GM21723 (cell line): Measurements from ENCODE around the gene BSCL2.
"Not testable (repeated sequence)": the region's sequence is repeated elsewhere in the genome, so short reads cannot be mapped to it uniquely, and the experiment has no call there.

Experiments
- ATAC-seq: cut with Tn5 transposase; IDR thresholded peaks from one replicate; pipeline ENCODE4 v1.9.1; 2021; ENCODE audit warnings: mild to moderate bottlenecking, moderate library complexity; ENCODE audit not compliant: unreplicated experiment

BSCL2 gene

DNA sequence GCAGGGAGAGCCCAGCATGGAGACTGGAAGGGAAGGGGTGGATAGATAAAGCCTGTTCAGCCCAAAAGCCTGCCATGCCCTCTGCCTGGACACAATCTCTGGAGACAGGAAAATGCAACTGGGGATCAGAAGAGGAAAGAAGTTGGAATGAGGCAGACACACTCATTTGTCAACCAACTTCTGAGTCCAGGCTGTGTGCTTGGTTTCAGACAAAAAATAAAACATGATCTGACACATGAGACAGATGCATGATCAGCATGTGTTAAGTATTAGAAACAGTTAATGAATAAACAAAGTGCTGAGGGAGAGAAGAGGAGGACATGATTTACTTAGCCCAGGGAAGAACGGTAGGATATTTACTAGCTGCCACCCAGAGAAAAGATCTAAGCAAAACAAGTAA is 18.7 kb downstream of the BSCL2 start:
- no peak for ATAC-seq

DNA sequence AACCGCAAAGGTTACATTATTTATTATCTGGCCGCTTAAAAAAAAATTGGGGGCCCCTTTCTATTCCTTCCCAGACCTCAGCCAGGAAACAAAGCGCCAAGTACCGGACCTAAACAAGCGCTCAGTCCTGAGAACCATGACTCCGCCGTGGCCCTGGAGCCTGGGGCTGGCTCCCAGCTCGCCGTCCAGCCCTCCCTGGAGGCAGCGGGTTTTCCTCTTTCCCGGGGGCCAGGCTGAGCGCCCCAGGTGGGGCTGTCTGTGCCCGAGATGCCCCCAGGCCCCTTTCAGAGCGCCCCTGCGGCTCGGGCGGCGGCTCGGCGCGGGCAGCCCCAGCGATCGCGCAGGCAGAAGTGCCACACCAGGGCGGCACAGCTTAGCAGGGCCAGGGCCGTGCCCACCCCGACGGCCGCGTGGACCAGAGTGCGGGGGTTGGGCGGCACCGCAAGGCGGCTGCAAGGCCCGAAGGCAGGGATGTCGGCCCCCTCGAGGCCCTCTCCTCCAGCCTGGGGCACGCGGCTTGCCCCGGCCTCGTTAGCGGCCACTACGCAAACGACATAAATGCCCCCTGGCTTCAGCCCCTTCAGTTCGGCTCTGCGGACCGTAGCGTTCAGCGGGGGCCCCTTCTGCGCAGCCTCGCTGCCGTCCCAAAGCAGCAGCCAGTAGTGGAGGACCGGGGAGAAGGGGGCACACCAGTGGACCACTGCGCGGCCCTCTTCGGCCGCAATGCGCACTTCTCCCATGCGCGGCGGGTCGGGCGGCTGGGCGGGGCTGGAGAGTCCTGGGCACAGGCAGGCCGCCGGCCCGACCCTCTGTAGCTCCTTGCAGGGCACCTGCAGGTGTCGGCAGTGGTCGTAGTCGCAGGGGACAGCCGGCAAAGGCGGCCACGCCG is 19.5 kb downstream of the BSCL2 start:
- ATAC-seq, result no peak

DNA sequence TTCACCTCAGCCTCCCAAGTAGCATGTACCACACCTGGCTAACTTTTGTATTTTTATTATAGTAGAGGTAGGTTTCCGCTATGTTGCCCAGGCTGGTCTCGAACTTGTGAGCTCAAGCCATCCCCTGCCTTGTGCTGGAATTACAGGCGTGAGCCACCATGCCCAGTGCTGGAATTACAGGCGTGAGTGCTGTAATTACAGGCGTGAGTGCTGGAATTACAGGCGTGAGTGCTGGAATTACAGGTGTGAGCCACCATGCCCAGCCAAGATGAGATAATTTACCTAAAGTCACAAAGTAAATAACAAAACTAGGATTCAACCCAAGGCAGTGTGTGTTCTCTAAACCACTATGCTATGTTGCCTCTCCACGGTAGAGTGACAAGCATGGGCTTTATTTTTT is 24.7 kb downstream of the BSCL2 start:
- no peak for ATAC-seq

DNA sequence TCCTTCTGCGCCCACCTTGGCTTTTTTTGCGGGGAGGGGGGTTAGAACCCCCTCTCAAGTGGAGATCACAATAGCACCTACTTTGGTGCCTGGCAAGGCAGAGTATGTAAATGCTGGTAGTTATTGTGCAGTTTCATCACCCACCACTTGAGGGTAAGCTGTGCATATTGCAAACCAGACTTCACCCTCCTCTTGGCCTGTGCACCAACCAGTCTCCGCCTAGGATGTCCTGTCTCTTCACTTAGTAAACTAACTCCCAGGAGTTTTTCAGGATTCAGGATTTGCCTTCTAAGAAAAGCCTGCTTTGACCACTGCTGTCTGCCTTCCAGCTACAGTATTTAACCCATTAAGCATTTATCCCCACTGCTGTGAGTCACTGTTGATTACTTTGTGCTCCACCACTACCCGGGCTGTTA is 26.4 kb downstream of the BSCL2 start:
- no peak for ATAC-seq

DNA sequence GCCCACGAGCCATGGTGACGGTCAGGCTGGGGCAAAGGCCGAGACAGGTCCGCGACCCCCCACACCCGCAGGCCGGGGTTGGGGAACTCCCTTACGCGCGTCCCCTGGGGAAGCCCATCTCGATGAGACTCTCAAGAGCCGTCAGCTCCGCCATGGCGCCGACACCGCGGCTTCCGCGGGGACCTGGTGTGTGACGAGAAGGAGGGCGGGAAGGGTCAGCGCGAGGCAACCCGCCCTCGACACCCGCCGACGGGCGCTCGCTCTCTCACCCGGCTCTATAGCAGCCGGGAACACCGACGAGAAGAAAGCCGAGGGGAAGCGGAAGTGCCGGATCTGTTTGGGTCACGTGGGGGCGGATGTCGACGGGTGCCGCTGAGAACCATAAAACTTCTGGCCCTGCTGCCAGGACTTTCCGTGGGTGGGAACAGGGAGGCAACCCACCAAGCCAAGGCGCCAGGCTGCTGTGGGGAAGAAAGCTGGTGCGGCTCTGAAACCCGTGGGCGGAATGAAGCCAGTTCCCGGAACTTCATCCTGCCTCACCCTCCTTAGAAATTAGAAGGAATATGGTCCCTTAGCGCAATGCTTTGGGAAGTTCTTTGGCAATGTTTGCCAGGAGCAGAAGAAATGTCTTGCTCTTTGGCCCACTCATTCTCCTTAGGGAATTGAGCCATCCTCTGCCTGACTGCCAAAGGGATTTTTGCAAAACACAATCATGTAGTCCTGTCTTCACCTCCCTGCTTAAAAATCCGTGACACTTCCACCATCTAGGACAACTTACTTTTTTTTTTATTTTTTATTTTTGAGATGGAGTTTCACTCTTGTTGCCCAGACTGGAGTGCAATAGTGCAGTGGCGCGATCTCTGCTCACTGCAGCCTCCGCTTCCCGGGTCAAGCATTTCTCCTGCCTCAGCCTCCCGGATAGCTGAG is 28.2 kb downstream of the BSCL2 start, which contains the start of gene UBXN1:
TSS of gene UBXN1 (minus strand) at position 304 of the 927 bp plus-strand sequence. CDS start at position 154, 150 bp downstream.
- ATAC-seq, result peak; percentile 77

DNA sequence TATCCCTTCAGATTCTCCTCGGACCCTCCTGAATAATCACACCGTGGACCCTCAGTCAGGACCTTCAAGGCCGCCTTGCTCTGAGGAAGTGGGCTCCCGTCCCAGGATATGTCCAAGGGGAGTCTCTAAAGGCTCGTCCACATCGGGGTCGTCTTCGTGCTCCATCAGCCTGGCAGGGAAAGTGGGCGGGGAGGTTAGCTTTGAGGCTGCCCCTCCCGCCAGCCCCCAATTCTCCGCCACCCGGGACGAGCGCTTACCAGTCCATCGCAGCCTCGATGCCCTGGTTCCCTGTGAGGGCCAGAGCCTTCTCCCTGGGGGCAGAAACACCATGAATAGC is 28.8 kb downstream of the BSCL2 start:
- no peak for ATAC-seq

DNA sequence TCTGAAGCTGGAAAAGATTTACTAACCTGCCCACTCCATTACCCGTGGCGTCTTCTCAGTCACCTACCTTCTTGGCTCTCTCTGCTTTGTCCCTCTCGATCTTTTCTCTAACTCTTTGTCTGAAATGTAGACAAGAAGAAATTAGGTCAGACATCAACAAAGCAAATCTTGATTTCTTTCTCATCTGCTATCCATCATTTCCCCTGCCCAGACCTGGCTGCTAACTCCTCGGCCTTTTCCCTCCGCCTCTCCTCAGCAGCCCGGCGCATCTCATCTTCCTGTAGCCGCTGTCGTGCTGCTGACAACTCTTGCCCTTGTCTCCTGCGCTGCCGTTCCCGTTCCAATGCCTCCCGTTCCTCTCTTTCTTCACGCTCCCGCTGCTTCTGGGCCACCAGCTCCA is 29.5 kb downstream of the BSCL2 start:
- ATAC-seq, result no peak

DNA sequence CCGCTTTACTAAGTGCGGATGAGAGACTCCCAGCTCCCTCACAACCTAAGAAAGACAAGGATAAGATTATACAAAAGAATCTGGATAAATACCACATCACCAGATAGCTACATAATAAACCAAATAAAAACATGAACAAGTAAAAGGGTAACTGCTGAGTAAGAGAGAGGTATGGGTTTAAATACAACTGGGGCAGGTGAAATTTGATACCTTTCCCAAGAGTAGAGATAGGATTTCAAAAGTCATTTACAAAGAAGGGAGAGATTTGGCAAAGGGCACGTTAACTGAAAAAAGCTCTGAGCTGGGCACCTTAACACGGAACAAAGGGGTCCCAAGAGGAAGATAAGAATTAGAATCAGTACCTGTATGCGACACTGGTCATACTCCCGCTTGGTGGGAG is 30.1 kb downstream of the BSCL2 start:
- no peak for ATAC-seq

DNA sequence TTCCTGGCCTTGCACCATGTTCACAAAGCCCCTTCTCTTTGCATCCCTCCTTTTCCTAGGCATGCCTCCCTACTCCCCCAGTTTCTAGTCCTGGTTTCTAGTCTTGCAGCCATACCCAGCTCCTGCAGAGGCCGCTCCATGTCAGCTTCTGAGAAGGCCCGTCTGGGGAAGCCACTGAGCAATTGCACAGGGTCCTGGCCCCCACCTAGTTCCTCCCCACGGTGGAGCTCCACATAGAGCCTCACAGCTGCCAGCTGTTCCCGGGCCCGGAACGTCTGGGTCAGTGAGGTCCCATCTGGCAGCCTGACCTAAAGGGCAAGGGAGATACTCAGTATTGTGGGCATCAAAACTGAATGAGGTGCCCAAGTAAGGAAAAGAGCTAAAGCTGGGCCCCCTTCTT is 30.5 kb downstream of the BSCL2 start:
- no peak for ATAC-seq

DNA sequence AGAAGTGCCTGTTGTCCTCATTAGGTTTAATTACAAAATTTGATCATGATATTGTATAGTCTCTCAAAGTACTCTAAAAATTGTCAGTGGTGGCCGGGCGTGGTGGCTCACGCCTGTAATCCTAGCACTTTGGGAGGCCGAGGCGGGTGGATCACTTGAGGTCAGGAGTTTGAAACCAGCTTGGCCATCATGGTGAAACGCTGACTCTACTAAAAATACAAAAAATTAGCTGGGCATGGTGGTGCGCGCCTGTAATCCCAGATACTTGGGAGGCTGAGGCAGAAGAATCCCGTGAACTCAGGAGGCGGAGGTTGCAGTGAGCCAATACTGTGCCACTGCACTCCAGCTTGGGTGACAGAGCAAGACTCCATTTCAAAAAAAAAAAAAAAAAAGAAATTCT is 31.8 kb downstream of the BSCL2 start:
- ATAC-seq, result not testable (repeated sequence)

DNA sequence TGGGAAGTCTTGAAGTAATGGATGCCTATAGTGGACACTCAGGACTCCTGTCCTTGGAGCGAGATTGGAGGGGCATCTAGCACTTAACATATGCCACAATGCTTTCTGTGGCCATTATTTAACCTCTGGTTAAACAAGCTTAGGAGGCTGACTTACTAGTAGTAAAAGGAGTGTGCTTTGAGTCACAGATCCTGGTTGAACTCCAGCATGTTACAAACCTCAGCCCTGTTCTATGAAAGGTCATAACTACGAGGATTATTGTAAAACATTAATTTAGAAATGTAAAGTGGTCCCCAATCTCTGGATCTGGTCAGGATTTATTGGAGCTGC is 34.1 kb downstream of the BSCL2 start:
- no peak for ATAC-seq

DNA sequence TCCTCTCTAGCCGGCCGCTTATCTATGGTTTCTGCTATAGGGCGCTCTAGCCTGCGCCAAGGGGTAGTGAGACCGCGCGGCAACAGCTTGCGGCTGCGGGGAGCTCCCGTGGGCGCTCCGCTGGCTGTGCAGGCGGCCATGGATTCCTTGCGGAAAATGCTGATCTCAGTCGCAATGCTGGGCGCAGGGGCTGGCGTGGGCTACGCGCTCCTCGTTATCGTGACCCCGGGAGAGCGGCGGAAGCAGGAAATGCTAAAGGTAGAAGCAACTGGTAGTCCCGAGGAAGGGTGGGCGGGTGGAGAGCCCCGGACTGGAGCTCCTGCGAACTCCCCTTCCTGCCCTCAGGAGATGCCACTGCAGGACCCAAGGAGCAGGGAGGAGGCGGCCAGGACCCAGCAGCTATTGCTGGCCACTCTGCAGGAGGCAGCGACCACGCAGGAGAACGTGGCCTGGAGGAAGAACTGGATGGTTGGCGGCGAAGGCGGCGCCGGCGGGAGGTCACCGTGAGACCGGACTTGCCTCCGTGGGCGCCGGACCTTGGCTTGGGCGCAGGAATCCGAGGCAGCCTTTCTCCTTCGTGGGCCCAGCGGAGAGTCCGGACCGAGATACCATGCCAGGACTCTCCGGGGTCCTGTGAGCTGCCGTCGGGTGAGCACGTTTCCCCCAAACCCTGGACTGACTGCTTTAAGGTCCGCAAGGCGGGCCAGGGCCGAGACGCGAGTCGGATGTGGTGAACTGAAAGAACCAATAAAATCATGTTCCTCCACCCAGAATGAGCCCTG is 35.4 kb downstream of the BSCL2 start, which contains the start of the genes LBHD1 and UQCC3:
TSS of gene LBHD1 (minus strand) at position 660 of the 782 bp plus-strand sequence. CDS start 2,236 bp downstream, outside the sequence.
TSS of gene UQCC3 (plus strand) at position 66 of the 782 bp plus-strand sequence. CDS start at position 139, 73 bp downstream.
- peak; percentile 62 for ATAC-seq

DNA sequence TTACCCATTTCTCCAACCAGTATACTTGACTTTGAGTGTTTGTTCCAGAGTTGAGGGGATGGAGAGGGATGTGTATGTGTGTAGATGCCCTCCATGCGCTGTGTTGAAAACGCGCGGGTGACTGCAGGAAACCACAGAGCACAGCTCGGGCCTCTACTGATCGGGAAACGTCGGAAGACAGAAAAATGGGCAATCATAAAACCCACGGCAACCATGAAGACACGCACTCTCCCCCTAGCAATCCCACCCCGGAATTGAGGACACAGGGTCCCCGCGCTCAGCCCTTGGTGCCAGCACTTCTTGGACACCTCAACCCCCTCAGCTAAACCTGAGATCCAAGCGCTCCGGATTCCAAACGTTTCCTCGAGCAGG is 36.0 kb downstream of the BSCL2 start:
- ATAC-seq, result peak; percentile 16

DNA sequence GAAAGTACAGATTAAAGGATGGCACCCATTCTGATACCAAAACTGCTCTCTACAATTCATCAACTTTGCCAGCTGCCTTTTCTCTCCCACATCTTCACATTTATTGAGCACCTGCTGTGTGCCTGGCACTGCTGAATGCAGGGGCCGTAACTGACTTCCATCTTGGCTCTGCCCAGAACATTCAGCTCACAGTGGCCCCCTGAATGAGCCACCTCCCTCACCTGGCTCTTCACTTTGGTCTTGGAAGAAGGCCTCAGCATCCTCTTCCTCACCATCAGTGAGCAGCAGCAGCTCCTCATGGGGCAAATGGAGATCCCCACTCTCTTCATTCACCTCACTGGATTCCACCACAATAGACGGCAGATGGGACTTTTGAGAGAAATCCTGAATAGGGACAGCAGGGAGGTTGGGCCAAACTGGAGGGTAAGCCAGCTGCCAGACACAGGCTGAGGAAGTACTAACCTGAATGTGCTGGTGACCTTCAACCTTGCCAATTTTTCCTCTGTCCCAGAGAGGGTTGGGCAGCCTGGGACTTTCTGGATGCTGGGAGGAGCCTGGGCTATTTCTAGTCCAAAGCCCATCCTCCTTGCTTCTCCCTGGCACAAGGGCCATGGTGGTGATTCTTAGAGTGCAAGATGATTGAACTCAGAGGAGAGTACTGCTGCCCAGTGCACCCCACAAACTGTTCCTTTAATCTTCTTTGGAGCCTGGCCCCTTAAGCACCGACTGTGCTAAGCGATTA is 37.6 kb downstream of the BSCL2 start:
- no peak for ATAC-seq

DNA sequence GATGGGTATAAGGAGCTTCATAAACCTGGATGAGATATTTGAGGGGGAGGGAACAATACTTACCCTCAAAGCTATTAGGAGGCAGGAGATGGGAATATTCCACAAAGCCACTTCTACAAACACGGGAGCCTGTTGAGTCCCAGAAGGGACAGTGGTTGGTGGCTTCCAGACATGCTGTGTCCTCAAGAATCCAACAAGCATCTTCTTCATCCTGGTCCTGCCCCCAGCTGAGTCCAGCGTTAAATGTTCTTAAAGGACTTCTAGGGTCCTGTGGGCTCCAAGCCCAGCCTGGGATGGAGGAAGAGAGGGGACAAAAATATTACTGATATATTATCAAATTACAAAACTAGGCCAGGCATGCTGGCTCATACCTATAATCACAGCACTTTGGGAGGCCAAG is 39.8 kb downstream of the BSCL2 start:
- no peak for ATAC-seq

DNA sequence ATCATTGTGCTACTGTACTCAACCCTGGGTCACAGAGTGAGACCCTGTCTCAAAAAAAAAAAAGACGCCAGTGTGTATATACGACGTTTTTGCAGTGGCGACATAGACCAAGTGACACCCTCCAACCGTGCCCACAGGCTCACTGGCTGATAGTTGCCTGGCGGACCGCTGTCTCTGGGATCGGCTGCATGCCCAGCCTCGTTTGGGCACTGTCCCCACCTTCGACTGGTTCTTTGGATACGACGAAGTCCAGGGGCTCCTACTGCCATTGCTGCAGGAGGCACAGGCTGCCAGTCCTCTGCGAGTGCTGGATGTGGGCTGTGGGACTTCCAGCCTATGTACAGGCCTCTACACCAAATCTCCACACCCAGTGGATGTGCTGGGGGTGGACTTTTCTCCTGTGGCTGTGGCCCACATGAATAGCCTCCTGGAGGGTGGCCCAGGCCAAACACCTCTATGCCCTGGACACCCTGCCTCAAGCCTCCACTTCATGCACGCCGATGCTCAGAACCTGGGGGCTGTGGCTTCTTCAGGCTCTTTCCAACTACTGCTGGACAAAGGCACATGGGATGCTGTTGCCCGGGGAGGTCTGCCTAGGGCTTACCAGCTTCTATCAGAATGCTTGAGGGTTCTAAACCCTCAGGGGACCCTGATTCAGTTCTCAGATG is 40.8 kb downstream of the BSCL2 start:
- no peak for ATAC-seq

DNA sequence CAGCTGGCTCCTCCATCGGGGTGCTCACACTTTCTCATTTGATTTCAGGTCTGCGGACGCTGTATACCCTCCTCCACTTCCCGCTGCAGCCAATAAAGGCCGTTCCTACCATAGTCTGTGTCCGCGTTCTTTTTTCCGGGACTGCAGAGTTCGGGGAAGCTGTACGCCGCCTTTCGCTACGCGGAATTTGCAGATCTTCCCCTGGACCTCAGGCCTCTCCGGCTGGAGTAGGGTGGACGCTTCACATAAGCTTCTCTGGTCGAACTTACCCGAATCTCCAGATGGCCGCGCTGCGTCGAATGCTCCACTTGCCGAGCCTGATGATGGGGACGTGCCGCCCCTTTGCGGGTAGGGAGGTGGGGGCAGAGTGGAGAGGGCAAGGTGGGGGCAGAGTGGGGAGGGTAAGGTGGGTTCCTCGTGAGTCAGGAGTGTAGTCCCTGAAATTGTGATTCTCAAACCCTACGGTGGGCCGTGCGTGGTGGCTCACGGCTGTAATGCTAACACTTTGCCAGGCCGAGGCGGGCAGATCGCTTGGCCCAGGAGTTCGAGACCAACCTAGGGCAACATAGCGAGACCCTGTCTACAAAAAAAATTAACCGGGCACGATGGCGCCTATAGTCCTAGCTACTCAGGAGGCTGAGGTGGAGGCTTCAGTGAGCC is 41.5 kb downstream of the BSCL2 start:
- ATAC-seq, result peak; percentile 20

DNA sequence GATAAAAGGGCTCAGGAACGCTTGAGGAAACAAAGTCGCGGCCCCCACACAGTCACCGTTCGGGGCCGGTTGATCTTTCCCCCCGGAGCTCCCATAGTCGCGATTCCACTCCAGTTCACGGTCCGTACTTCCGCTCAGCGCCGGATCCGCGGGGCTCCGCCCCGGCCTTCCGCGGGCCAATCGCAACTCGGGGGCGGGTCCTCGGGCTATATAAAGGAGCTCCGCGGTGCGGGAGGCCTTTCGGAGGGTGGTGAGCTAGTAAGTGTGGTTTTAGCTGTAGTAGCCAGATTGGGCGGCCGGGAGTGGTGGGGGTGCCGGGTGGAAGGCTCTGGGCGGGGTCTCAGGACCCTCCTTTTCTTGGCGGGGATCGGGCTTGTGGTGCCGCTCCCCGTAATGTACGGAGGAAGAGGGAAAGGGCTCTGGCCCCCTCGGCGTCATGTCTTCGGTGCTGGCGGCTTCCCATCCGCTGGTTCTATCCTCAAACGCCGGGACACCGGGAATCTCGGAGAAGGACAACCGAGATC is 42.1 kb downstream of the BSCL2 start, which contains the start of the genes C11orf98 and CSKMT:
TSS of gene C11orf98 (minus strand) at position 136 of the 524 bp plus-strand sequence. CDS start at position 95, 41 bp downstream.
TSS of gene CSKMT (plus strand) at position 238 of the 524 bp plus-strand sequence. CDS start 568 bp downstream, outside the sequence.
- ATAC-seq, result peak; percentile 80
